ENCODE results near the gene GDA. TPM values are rescaled to one million over a fixed set of nuclear protein-coding genes. Genes with fewer than 3 reads are reported as not detected.
A peak's percentile ranks its signal among the peaks of the same experiment; 100 is the strongest.

Gene GDA
- total RNA-seq: 1.8 and 4.4 TPM in 2 replicates

DNA sequence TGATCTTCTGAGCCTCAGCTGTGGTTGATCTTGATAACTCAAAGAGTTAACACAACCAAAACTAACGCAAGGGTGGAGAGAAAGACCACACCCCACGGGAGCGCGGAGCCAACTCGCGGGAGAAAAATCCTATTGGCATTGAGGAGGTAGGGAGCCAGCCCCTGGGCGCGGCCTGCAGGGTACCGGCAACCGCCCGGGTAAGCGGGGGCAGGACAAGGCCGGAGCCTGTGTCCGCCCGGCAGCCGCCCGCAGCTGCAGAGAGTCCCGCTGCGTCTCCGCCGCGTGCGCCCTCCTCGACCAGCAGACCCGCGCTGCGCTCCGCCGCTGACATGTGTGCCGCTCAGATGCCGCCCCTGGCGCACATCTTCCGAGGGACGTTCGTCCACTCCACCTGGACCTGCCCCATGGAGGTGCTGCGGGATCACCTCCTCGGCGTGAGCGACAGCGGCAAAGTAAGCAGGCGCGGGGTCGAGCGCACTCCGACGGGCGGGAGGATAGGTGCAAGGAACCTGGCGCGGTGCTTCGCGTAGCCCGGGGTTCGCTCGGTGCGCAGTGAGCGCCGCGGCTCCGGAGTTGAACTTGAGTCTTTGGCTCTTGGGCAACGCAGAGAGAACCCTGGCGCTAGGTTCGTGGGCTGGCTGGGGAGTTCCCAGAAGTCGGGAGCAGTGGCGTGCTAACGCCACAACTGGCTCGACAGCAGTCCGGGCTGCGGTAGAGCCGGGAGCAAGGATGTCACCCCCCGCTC, at the start of gene GDA:
Gene GDA, plus strand, starts transcription at position 210 of the 745 bp plus-strand sequence. Its CDS starts 120 bp downstream, at position 330.
- TF ChIP-seq, protein P1, sequence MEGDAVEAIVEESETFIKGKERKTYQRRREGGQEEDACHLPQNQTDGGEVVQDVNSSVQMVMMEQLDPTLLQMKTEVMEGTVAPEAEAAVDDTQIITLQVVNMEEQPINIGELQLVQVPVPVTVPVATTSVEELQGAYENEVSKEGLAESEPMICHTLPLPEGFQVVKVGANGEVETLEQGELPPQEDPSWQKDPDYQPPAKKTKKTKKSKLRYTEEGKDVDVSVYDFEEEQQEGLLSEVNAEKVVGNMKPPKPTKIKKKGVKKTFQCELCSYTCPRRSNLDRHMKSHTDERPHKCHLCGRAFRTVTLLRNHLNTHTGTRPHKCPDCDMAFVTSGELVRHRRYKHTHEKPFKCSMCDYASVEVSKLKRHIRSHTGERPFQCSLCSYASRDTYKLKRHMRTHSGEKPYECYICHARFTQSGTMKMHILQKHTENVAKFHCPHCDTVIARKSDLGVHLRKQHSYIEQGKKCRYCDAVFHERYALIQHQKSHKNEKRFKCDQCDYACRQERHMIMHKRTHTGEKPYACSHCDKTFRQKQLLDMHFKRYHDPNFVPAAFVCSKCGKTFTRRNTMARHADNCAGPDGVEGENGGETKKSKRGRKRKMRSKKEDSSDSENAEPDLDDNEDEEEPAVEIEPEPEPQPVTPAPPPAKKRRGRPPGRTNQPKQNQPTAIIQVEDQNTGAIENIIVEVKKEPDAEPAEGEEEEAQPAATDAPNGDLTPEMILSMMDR (IDR thresholded peaks at IDR 0.05; ENCODE audit: insufficient read depth, low read length, severe bottlenecking): no peak
- DNase-seq (ENCODE audit: low read depth) (no peak), FAIRE-seq (no peak)
- H3K36me3 ChIP-seq (ENCODE audit: control insufficient read depth, insufficient read depth, low read length): no peaks in the 10 kb centered on the region
- peaks cover 5% of the 10 kb centered on the region for H3K27me3 ChIP-seq (ENCODE audit: control insufficient read depth, insufficient read depth, low read length)
- peak within 1 kb of the TSS; percentile 33 for H3K4me3 ChIP-seq (ENCODE audit: low read depth, low read length)

DNA sequence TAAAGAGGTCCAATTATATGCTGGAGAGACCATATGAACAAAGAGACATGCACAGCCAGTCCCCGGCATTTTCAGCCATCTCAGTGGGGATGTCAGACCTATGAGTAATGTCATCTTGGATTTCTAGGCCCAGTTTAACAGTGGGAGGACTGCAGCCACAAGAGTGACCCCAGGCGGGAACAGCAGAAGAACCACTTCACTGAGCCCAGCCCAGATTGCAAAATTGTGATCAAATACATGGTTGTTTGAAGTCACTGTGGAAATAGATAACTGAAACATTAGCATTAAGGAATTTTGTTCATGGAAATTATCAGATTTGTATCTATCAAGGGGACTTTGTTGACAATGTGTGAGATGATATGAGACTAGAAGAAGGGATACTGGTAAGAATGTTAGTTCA, 46.7 kb upstream of the GDA start:
- DNase-seq (ENCODE audit: low read depth) (no peak), FAIRE-seq (no peak)
- TF ChIP-seq, protein P1 (IDR thresholded peaks at IDR 0.05; ENCODE audit: insufficient read depth, low read length, severe bottlenecking): no peak
- Histone ChIP-seq H3K36me3 (ENCODE audit: control insufficient read depth, insufficient read depth, low read length) (no peaks in the 10 kb centered on the region), H3K27me3 (ENCODE audit: control insufficient read depth, insufficient read depth, low read length) (no peaks in the 10 kb centered on the region), H3K4me3 (ENCODE audit: low read depth, low read length) (no peak overlapping the region)

DNA sequence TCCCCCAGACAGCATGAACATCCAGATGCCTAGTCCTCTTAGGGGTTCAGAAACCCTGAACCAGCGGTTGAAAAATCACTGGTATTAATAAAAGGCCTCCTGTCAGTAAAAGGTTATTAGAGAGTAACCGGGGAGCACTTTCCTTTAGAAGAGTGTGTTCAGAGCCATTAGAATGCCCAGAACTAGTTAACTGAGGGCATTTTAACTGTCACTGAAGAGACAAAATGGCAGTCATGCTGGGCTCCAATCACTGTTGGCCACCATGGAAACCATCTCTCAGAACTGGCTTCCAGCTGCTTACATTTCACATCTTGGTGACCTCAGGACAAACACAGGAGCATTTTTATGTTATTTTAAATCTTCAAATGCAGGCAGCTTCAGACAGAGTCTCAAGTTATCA, 36.2 kb upstream of the GDA start:
- TF ChIP-seq, protein P1 (IDR thresholded peaks at IDR 0.05; ENCODE audit: insufficient read depth, low read length, severe bottlenecking): no peak
- Histone ChIP-seq H3K27me3 (ENCODE audit: control insufficient read depth, insufficient read depth, low read length) (no peaks in the 10 kb centered on the region), H3K36me3 (ENCODE audit: control insufficient read depth, insufficient read depth, low read length) (no peaks in the 10 kb centered on the region), H3K4me3 (ENCODE audit: low read depth, low read length) (no peak overlapping the region)
- FAIRE-seq: no peak
- no peak for DNase-seq (ENCODE audit: low read depth)

DNA sequence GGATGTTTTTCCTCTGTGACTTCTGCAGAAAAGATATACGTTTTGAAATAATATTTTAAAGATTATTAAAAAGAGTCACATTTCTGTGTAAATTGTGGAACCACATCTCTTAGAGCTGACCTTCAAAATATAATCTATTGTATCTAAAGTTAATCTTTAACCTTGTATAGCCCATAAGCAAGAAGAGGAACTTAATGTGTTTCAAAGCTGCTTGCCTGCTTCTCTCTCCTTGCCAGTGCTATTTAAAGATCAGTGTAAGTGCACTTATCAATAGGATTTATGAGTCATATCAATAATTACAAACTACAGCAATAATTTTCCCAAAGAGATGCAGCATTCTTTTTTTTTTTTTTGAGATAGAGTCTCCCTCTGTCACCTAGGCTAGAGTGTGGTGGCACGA, 29.4 kb upstream of the GDA start:
- TF ChIP-seq, protein P1 (IDR thresholded peaks at IDR 0.05; ENCODE audit: insufficient read depth, low read length, severe bottlenecking): no peak

DNA sequence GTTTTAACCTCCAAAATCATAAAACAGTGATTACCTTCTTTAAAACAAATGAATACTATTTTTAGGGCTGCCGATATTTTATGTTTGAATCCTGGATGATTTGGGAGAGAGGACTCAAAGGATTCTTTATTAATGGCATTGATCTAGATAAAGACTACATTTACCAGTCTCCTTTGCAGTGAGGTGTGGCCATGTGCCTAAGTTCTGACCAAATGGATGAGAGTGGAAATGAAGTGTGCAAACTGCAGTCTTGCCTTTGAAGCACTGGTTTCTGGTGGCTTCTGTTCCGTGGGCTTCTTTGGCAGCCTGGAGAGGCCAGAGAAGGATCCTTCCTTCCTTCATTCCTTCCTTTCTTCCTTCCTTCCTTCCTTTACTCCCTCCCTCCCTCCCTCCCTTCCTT, 24.3 kb upstream of the GDA start:
- H3K27me3 ChIP-seq (ENCODE audit: control insufficient read depth, insufficient read depth, low read length): no peaks in the 10 kb centered on the region
- H3K36me3 ChIP-seq (ENCODE audit: control insufficient read depth, insufficient read depth, low read length): no peaks in the 10 kb centered on the region
- DNase-seq (ENCODE audit: low read depth): no peak
- TF ChIP-seq, protein P1 (IDR thresholded peaks at IDR 0.05; ENCODE audit: insufficient read depth, low read length, severe bottlenecking): no peak
- no peak for FAIRE-seq
- H3K4me3 ChIP-seq (ENCODE audit: low read depth, low read length): no peak overlapping the region

More for the DNA sequence above, 29.4 kb upstream of the GDA start:
- Histone ChIP-seq H3K36me3 (ENCODE audit: control insufficient read depth, insufficient read depth, low read length) (no peaks in the 10 kb centered on the region), H3K4me3 (ENCODE audit: low read depth, low read length) (no peak overlapping the region), H3K27me3 (ENCODE audit: control insufficient read depth, insufficient read depth, low read length) (no peaks in the 10 kb centered on the region)
- DNase-seq (ENCODE audit: low read depth): no peak
- no peak for FAIRE-seq

DNA sequence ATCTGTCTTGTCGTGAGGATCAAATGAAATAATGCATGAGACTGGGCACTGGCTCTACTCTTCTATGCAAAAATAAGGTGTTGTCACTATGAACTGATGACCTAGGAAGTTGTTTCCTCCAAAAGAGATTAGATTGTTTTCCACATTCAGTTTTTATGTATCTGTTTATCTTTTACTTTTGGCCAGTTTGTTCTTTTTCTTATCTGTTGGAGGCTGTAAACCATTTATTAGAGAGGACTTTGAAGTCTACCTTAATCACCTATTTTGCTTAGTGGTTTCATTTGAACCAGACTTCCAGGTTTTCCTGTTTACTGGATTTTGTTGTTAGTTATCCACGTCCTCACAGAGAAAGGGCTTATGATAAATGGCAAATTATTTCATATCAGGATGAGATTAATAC, 21.5 kb upstream of the GDA start:
- DNase-seq (ENCODE audit: low read depth) (no peak), FAIRE-seq (no peak)
- TF ChIP-seq, protein P1 (IDR thresholded peaks at IDR 0.05; ENCODE audit: insufficient read depth, low read length, severe bottlenecking): no peak
- Histone ChIP-seq H3K36me3 (ENCODE audit: control insufficient read depth, insufficient read depth, low read length) (no peaks in the 10 kb centered on the region), H3K4me3 (ENCODE audit: low read depth, low read length) (no peak overlapping the region), H3K27me3 (ENCODE audit: control insufficient read depth, insufficient read depth, low read length) (no peaks in the 10 kb centered on the region)

All from bronchial epithelial cell (primary cell).